ENCODE data around the gene RAB19. TPM values are rescaled to one million over a fixed set of nuclear protein-coding genes. Genes with fewer than 3 reads are reported as not detected.

RAB19 gene
- total and polyA plus RNA-seq, 2 donors (not counting 1 experiment from before 2014, with no cell fraction given), result 0.37 to 1.1 TPM

DNA sequence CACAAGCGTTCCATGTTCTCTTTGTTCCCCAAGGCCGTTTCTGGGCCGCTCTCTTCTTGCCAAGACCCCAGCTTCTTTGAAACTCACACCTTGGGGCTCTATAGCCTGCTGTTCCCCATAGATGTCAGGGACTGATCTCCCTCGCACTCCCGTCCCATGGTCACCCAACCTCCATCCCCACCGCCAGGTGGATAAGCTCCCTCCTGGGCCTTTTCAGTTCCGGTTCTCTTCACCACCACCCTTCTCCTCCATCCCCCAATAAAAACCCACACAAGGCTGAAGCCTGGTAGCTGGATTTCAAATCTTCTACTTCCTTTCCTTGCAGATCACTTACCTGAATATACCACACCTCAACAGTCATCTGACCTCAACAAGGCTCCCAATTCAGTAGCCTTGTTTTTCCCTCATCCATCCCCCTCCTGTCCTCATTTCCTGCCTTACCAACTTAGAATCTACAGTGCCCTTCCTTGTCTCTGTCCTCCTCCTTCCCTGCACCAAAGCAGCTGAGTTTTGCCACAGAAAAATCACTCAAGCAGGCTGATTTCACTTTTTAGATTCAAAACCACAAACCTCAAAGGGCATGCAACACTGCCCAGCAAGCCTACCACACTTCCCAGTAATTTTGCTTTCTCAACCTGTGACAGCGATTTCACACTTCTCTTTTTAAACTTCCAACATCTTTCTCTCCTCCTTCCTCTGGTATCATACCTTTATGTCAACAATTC, 13.2 kb upstream of the RAB19 start:
- Histone ChIP-seq H3K79me2 (ENCODE audit: control insufficient read depth, insufficient read depth, low read length) (peaks cover 33% of the 10 kb centered on the region), H4K20me1 (ENCODE audit: control insufficient read depth, insufficient read depth, low read length, poor library complexity, severe bottlenecking) (peaks cover 69% of the 10 kb centered on the region), H3K4me2 (replicated peaks; ENCODE audit: low read depth, low read length, poor library complexity, severe bottlenecking) (peak overlapping the region; percentile 62), H3K27ac (ENCODE audit: low read length in 2 of 2) (no peak overlapping the region), H3K4me1 (ENCODE audit: control insufficient read depth in 2 of 2, insufficient read depth in 2 of 2, low read length in 2 of 2) (peaks cover 30 to 33% of the 10 kb centered on the region in 2 donors), H3K27me3 (replicated peaks in 1 of 4; ENCODE audit: control extremely low read depth in 1 of 4, control insufficient read depth in 3 of 4, insufficient read depth in 4 of 4, low read length in 3 of 4) (peaks cover 0 to 4% (median 0%) of the 10 kb centered on the region in 4 experiments), H3K9ac (ENCODE audit: low read length) (no peak overlapping the region), H3K9me3 (ENCODE audit: control extremely low read depth in 1 of 3, control insufficient read depth in 2 of 3, insufficient read depth in 1 of 3, low read length in 2 of 3) (no peaks in the 10 kb centered on the region), H2AFZ (ENCODE audit: insufficient read depth, low read depth, low read length, poor library complexity, severe bottlenecking) (no peak overlapping the region), H3K4me3 (ENCODE audit: control extremely low read depth in 1 of 5, extremely low read depth in 1 of 5, insufficient read depth in 1 of 5, low read depth in 2 of 5, low read length in 4 of 5) (peak overlapping the region in 3 of 5 experiments; percentile 8 to 15 (median 13)), H3K36me3 (replicated peaks in 1 of 2; ENCODE audit: control extremely low read depth in 1 of 2, control insufficient read depth in 1 of 2, extremely low read depth in 1 of 2, insufficient read depth in 2 of 2, low read length in 1 of 2) (peaks cover 0 to 1% of the 10 kb centered on the region in 2 experiments)
- Mint-ChIP-seq H3K9me3 (ENCODE audit: insufficient read depth) (no peaks in the 10 kb centered on the region), H3K27me3 (no peaks in the 10 kb centered on the region), H3K4me1 (peaks cover 9% of the 10 kb centered on the region), H3K4me3 (no peak overlapping the region), H3K27ac (no peak overlapping the region)
- 31% methylated on average over 8 of the region's 8 CpGs for WGBS (ENCODE audit: insufficient coverage)
- peak; percentile 87 for ATAC-seq (ENCODE audit: low read depth)
- intact Hi-C loops (cut with micrococcal nuclease), result loop anchor here (1.0 to 10.0 kb wide), 6 partner anchors 89 to 1156 kb away; partner anchors contain the start of genes ADCK2, BRAF, MKRN1 and PARP12
- CTCF ChIA-PET, result no interaction called here
- POLR2A ChIA-PET, result interaction anchor here (0.6 kb wide), 1 partner anchor 964 kb away, joined by 4 read pairs; no protein-coding TSS in a partner anchor
- TF ChIP-seq, protein P1, sequence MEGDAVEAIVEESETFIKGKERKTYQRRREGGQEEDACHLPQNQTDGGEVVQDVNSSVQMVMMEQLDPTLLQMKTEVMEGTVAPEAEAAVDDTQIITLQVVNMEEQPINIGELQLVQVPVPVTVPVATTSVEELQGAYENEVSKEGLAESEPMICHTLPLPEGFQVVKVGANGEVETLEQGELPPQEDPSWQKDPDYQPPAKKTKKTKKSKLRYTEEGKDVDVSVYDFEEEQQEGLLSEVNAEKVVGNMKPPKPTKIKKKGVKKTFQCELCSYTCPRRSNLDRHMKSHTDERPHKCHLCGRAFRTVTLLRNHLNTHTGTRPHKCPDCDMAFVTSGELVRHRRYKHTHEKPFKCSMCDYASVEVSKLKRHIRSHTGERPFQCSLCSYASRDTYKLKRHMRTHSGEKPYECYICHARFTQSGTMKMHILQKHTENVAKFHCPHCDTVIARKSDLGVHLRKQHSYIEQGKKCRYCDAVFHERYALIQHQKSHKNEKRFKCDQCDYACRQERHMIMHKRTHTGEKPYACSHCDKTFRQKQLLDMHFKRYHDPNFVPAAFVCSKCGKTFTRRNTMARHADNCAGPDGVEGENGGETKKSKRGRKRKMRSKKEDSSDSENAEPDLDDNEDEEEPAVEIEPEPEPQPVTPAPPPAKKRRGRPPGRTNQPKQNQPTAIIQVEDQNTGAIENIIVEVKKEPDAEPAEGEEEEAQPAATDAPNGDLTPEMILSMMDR (IDR thresholded peaks at IDR 0.05), result no peak
- no peak for TF ChIP-seq EZH2 (IDR thresholded peaks at IDR 0.05; ENCODE audit: borderline replicate concordance, insufficient read depth, low read depth, low read length, poor library complexity, severe bottlenecking)
- DNase-seq, result peak; percentile 84

DNA sequence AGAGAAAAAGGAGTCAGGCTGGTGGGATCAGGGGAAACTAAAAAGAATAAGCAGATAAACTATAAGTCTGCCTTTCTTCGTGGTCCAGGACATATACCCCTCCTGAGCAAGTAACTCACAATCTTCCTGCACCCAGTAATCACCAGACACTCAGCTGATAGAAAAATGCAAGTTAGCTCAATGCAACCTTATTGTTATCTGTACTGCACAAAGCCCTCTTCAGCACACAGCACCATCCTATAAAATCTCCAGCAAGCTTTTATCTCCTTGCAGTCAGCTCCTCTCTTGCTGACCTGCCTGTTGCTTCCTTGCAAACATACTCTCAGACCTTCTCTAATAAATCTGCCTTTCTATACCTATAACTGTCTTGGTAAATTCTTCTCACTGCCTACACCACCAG, 12.2 kb upstream of the RAB19 start:
- H3K9me3 Mint-ChIP-seq (ENCODE audit: insufficient read depth), result no peaks in the 10 kb centered on the region
- H3K9ac ChIP-seq (ENCODE audit: low read length), result no peak overlapping the region
- DNase-seq, result no peak
- POLR2A ChIA-PET, result no interaction called here
- H3K27ac ChIP-seq (ENCODE audit: low read length in 2 of 2), result no peak overlapping the region
- H3K27me3 Mint-ChIP-seq, result no peaks in the 10 kb centered on the region
- TF ChIP-seq, protein P1 (IDR thresholded peaks at IDR 0.05), result no peak
- no peak for TF ChIP-seq EZH2 (IDR thresholded peaks at IDR 0.05; ENCODE audit: borderline replicate concordance, insufficient read depth, low read depth, low read length, poor library complexity, severe bottlenecking)
- H3K4me3 Mint-ChIP-seq, result no peak overlapping the region
- no peak overlapping the region for H3K27ac Mint-ChIP-seq
- H3K79me2 ChIP-seq (ENCODE audit: control insufficient read depth, insufficient read depth, low read length), result peaks cover 42% of the 10 kb centered on the region
- ATAC-seq (ENCODE audit: low read depth), result no peak
- H3K27me3 ChIP-seq (replicated peaks in 1 of 4; ENCODE audit: control extremely low read depth in 1 of 4, control insufficient read depth in 3 of 4, insufficient read depth in 4 of 4, low read length in 3 of 4), result peaks cover 0 to 4% (median 0%) of the 10 kb centered on the region in 4 experiments
- CTCF ChIA-PET, result no interaction called here
- intact Hi-C loops (cut with micrococcal nuclease), result loop anchor here (5.0 to 10.0 kb wide), 5 partner anchors 157 to 1157 kb away; partner anchors contain the start of genes ADCK2, BRAF, PARP12 and UBN2
- peaks cover 13% of the 10 kb centered on the region for H3K4me1 Mint-ChIP-seq
- H2AFZ ChIP-seq (ENCODE audit: insufficient read depth, low read depth, low read length, poor library complexity, severe bottlenecking), result no peak overlapping the region
- no peak overlapping the region for H3K4me2 ChIP-seq (replicated peaks; ENCODE audit: low read depth, low read length, poor library complexity, severe bottlenecking)
- H3K9me3 ChIP-seq (ENCODE audit: control extremely low read depth in 1 of 3, control insufficient read depth in 2 of 3, insufficient read depth in 1 of 3, low read length in 2 of 3), result no peaks in the 10 kb centered on the region
- WGBS (ENCODE audit: insufficient coverage), result 54% methylated on average over 1 of the region's 1 CpG
- H3K36me3 ChIP-seq (replicated peaks in 1 of 2; ENCODE audit: control extremely low read depth in 1 of 2, control insufficient read depth in 1 of 2, extremely low read depth in 1 of 2, insufficient read depth in 2 of 2, low read length in 1 of 2), result no peaks in the 10 kb centered on the region
- peaks cover 30 to 33% of the 10 kb centered on the region in 2 donors for H3K4me1 ChIP-seq (ENCODE audit: control insufficient read depth in 2 of 2, insufficient read depth in 2 of 2, low read length in 2 of 2)
- peaks cover 69% of the 10 kb centered on the region for H4K20me1 ChIP-seq (ENCODE audit: control insufficient read depth, insufficient read depth, low read length, poor library complexity, severe bottlenecking)
- H3K4me3 ChIP-seq (ENCODE audit: control extremely low read depth in 1 of 5, extremely low read depth in 1 of 5, insufficient read depth in 1 of 5, low read depth in 2 of 5, low read length in 4 of 5), result no peak overlapping the region
